ENCODE data around the gene RASGRF2. TPM values are rescaled to one million over a fixed set of nuclear protein-coding genes. Genes with fewer than 3 reads are reported as not detected.

RASGRF2 gene, protein sequence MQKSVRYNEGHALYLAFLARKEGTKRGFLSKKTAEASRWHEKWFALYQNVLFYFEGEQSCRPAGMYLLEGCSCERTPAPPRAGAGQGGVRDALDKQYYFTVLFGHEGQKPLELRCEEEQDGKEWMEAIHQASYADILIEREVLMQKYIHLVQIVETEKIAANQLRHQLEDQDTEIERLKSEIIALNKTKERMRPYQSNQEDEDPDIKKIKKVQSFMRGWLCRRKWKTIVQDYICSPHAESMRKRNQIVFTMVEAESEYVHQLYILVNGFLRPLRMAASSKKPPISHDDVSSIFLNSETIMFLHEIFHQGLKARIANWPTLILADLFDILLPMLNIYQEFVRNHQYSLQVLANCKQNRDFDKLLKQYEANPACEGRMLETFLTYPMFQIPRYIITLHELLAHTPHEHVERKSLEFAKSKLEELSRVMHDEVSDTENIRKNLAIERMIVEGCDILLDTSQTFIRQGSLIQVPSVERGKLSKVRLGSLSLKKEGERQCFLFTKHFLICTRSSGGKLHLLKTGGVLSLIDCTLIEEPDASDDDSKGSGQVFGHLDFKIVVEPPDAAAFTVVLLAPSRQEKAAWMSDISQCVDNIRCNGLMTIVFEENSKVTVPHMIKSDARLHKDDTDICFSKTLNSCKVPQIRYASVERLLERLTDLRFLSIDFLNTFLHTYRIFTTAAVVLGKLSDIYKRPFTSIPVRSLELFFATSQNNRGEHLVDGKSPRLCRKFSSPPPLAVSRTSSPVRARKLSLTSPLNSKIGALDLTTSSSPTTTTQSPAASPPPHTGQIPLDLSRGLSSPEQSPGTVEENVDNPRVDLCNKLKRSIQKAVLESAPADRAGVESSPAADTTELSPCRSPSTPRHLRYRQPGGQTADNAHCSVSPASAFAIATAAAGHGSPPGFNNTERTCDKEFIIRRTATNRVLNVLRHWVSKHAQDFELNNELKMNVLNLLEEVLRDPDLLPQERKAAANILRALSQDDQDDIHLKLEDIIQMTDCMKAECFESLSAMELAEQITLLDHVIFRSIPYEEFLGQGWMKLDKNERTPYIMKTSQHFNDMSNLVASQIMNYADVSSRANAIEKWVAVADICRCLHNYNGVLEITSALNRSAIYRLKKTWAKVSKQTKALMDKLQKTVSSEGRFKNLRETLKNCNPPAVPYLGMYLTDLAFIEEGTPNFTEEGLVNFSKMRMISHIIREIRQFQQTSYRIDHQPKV (N-terminal part only)
- 2.3 TPM for polyA plus RNA-seq (ENCODE audit: insufficient read length)
- long read RNA-seq, donor 1 = 0 reads
- long read RNA-seq, donor 2 = 0 reads
- long read RNA-seq, donor 3 = 0 reads
- long read RNA-seq, donor 4 = 0 reads
- long read RNA-seq, donor 5 = 0 reads
- long read RNA-seq, donor 6 = 0 reads
- long read RNA-seq, donor 7 = 0 reads
- long read RNA-seq, donor 8 = 0 reads

DNA sequence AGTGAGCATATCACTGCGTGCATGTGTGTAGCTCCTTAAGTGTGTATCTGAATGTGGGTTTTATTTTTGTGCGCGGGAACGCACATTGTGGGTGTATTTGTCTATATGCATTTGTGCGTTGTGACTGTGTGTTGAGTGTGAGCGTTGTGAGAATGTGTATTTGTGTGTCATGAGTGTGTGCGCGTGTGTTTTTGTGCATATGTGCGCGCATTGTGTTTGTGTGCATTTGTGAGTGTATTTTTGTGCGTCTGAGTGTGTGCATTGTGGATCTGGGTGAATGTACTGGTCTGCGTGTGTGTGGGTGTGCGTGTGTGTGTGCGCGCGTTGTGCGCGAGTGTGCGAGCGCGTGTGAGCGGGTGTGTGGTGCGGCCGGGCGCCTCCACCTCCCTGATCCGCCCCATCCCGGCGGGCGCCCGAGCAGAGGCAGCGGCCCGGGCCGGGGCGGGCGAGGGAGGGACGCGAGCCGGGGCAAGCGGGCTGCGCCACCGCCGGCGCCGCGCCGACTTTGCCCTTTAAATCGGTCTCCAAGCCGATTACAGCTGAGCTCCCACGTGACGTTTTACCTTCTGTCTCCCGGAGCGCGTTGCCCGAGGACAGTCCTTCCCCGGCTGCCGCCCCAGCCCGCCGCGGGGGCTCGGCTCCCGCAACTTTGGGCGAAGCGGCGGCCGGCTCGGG is at the start of gene RASGRF2:
TSS of gene RASGRF2 (plus strand) at position 596 of the 675 bp plus-strand sequence. CDS start 376 bp downstream, outside the sequence.
- no peak for DNase-seq

- DNase-seq = no peak
Observed at GRCh38 chr5:80912479-80912878, 47.7 kb upstream of the RASGRF2 start.

- no peak for DNase-seq
Observed at GRCh38 chr5:80915716-80916115, 44.4 kb upstream of the RASGRF2 start.

GRCh38 chr5:80916676-80917075 is 43.5 kb upstream of the RASGRF2 start:
- no peak for DNase-seq

DNA sequence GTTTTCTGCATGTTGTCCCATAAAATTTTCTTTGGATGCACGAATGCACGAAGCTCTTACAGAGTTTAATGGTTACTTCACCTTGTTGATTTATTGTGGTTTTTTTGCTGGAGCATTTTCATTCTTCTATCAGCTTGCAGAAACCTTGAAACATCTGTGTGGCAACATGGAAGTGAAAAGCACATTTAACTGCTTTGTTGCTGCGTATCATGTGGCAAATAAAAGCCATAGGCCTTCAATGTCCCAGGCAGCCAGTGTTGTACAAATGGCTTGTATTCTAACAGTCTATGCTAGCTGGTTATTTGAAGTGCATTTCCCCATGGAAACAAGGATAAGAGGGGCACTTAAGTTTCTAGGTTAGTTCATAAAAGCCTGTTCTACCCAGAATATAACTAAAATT is 42.5 kb upstream of the RASGRF2 start:
- peak; percentile 29 for DNase-seq

DNA sequence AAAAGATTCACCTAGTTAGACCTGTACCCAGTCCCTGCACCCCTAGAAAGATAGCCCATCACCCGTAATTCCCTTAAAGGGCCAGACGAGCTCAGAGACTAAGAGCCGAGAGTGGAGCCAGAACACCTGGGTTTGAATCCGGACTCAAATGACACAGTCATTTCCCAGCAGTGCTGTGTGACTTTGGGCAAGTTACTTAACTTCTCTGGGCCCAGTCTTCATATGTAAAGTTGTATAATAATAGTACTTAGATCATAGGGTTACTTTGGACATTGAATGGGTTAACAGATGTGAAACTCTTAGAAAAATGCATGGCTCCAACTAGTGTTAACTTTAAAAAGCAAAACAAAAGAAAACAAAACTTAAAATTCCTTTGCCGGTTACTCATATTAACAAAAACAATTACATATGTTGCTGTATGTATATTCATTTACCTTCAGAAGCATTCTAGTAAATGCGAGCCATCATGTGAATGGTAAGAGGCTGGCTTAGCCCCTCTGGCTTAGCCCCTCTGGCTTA is 40.4 kb upstream of the RASGRF2 start:
- DNase-seq = no peak

DNA sequence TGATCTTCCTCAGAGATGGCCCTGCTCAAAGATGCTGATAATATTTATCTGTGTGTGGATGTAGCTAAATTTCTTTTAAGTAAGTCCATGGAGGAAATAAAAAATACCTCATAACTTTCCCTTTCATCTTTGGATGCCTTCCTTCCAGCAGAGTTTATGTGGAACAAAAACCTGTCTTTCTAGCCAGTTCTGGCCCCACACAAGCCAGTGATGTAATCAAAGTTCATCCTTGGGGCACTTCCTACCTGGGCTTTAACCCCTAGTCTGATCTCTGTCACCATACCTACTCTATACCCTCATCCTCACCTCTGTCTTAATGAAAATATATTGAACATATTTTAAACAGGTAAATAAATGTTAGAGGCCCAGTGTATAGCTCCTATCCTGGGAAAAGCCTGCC is 39.8 kb upstream of the RASGRF2 start:
- no peak for DNase-seq

- no peak for DNase-seq
Observed at GRCh38 chr5:80921026-80921425, 39.1 kb upstream of the RASGRF2 start.

- DNase-seq = no peak
Observed at GRCh38 chr5:80925931-80926330, 34.2 kb upstream of the RASGRF2 start.

DNA sequence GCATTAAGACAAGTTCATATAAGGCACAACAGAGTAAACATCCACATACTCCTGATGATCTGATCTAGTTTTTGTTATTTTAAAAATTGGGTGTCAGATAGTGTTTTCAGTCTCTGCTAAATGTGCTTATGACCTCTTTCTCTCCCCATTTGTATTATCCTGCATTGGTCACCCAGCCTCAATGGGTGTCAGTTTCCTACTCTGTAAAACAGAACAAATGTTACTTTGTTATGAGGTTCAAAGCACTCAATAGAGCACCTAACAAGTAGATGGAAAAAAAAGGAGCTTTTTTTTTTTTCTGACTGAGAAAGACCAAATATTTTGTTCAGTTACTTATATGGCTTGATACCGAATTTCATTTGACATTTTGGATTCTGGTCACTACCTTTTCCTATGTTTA is 33.6 kb upstream of the RASGRF2 start:
- DNase-seq = no peak

GRCh38 chr5:80926979-80927656 is 33.0 kb upstream of the RASGRF2 start:
- no peak for DNase-seq

DNA sequence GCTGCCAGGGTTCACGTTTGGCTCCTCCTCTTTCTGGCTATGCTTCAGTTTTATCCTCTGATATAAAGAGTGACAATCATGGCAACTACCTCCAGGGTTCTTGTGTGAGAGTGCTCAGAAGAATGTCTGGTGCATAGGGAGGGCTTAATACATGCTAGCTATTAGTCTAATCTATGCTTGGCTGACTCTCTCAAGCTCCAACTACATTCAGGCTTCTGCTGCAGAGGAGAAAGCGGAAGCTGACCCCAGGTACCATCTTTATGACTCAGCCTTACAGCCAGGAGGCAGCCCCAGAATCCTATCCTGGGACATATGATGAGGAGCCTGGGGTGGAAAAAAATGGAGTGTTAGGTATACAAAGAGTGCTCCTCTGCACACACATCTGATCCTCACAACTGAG is 32.1 kb upstream of the RASGRF2 start:
- no peak for DNase-seq

GRCh38 chr5:80930940-80931339 is 29.2 kb upstream of the RASGRF2 start:
- no peak for DNase-seq

- DNase-seq = no peak
Observed at GRCh38 chr5:80931411-80931810, 28.8 kb upstream of the RASGRF2 start.

- no peak for DNase-seq
Observed at GRCh38 chr5:80933036-80933435, 27.1 kb upstream of the RASGRF2 start.

- DNase-seq = no peak
Observed at GRCh38 chr5:80934751-80935150, 25.4 kb upstream of the RASGRF2 start.

- DNase-seq = no peak
Observed at GRCh38 chr5:80935811-80936385, 24.3 kb upstream of the RASGRF2 start.

DNA sequence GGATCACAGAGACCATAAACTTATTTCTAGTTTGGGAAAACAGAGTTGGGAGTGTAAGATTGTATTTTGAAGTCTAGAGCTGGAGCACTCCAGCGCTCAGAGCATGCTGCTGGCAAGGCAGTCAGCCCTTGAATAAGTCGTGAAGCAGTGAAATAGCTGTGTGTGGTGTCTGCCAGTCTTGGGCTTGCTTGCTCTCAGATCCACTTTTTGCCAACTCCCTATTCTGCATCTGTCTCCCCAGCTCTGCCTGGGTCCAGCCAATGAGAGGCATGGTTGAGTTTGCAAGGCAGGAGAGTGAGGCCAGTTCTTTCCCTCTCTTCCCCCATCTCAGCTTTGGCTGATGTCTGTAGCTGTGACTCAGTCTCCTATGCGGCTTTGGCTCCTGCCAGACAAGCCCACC is 23.3 kb upstream of the RASGRF2 start:
- no peak for DNase-seq

DNA sequence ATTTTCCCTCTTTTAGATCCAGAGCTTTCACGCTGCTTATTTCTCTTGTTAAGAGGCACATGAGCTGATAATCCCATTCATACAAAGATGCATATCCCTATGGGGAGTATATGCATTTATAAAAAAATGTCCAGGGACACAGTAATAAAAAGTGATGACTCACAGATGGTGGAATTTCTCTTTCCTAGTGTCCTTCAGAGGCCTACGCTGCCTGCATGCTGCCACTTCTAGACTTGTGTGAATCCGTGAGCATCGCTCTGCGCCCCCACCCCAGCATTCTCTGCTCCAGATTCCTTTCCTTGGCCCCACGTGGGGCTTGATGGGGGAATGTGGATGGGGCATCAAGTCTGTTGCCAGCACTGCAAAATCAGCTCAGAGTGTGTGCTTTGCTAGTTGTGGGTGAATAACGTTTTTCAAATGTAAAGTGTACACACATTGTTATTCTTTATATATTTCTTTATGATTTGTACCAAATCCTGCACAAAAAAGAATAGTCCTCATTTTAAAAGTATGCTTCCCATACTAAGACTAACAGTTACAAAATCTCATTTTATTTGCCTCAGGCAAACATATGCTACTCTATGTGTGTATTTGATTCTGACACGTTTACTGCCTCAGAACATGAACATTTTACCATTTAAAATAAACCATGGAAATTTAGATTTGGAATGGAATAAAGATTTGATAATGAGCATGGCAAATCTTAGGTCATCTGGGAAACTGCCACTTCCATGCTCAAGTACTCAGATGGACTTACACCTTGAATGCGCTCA is 22.4 kb upstream of the RASGRF2 start:
- no peak for DNase-seq

Measured in left kidney (tissue), 8 donors.